Measurements from ENCODE around the gene NFAT5.
"Not testable (repeated sequence)": the region's sequence is repeated elsewhere in the genome, so short reads cannot be mapped to it uniquely, and the experiment has no call there.

NFAT5 gene, protein sequence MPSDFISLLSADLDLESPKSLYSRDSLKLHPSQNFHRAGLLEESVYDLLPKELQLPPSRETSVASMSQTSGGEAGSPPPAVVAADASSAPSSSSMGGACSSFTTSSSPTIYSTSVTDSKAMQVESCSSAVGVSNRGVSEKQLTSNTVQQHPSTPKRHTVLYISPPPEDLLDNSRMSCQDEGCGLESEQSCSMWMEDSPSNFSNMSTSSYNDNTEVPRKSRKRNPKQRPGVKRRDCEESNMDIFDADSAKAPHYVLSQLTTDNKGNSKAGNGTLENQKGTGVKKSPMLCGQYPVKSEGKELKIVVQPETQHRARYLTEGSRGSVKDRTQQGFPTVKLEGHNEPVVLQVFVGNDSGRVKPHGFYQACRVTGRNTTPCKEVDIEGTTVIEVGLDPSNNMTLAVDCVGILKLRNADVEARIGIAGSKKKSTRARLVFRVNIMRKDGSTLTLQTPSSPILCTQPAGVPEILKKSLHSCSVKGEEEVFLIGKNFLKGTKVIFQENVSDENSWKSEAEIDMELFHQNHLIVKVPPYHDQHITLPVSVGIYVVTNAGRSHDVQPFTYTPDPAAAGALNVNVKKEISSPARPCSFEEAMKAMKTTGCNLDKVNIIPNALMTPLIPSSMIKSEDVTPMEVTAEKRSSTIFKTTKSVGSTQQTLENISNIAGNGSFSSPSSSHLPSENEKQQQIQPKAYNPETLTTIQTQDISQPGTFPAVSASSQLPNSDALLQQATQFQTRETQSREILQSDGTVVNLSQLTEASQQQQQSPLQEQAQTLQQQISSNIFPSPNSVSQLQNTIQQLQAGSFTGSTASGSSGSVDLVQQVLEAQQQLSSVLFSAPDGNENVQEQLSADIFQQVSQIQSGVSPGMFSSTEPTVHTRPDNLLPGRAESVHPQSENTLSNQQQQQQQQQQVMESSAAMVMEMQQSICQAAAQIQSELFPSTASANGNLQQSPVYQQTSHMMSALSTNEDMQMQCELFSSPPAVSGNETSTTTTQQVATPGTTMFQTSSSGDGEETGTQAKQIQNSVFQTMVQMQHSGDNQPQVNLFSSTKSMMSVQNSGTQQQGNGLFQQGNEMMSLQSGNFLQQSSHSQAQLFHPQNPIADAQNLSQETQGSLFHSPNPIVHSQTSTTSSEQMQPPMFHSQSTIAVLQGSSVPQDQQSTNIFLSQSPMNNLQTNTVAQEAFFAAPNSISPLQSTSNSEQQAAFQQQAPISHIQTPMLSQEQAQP (N-terminal part only)

DNA sequence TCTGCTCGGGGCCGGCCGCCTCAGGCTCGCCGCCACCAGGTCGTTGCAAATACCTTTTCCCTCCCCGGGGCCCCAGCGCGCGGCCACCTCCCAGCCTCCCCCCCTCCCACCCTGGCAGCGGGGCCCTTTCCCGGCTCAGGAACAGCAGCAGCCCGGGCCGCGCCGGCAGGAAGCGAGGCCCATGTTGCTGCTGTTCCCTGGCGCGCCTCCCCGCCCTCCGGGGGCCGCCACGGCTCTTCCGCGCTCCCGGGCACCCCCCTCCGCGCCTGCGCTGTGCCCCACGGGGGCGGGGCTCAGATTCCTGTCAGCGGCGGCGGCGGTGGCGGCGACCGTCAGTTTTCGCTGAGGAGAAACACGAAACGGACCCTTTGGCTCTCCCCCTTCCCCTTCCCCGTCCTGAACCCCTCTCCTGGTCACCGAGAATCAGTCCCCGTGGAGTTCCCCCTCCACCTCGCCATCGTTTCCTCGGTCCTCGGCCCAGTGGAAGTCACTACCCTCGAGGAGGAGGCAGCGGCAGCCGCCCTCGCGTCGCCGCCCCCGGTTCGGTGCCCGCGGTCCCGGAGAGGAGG, at the start of gene NFAT5:
NFAT5 (plus strand) TSS at position 296 of the 569 bp plus-strand sequence. CDS start 336 bp downstream, outside the sequence.
- DNase-seq: peak; percentile 87

DNA sequence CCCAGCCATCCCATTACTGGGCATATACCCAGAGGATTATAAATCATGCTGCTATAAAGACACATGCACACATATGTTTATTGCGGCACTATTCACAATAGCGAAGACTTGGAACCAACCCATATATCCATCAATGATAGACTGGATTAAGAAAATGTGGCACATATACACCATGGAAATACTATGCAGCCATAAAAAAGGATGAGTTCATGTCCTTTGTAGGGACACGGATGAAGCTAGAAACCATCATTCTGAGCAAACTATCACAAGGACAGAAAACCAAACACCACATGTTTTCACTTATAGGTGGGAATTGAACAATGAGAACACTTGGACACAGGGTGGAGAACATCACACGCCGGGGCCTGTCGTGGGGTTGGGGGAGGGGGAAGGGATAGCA, 47.9 kb upstream of the NFAT5 start:
- DNase-seq: not testable (repeated sequence)

DNA sequence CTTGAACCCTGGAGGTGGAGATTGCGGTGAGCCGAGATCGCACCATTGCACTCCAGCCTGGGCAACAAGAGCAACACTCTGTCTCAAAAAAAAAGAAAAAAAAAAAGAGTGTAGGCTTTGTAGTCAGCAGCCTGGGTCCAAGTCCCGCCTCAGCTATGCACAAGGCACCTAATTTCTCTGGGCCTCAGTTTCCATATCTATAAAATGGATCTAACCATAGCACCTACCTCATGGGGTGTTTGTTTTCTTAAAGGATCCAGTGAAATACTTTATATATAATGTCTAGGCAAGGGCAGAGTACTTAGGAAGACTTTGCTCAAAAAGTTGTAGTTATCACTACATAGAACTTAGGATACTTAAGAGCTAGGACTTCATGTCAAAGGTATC, 45.4 kb upstream of the NFAT5 start:
- DNase-seq: no peak

DNA sequence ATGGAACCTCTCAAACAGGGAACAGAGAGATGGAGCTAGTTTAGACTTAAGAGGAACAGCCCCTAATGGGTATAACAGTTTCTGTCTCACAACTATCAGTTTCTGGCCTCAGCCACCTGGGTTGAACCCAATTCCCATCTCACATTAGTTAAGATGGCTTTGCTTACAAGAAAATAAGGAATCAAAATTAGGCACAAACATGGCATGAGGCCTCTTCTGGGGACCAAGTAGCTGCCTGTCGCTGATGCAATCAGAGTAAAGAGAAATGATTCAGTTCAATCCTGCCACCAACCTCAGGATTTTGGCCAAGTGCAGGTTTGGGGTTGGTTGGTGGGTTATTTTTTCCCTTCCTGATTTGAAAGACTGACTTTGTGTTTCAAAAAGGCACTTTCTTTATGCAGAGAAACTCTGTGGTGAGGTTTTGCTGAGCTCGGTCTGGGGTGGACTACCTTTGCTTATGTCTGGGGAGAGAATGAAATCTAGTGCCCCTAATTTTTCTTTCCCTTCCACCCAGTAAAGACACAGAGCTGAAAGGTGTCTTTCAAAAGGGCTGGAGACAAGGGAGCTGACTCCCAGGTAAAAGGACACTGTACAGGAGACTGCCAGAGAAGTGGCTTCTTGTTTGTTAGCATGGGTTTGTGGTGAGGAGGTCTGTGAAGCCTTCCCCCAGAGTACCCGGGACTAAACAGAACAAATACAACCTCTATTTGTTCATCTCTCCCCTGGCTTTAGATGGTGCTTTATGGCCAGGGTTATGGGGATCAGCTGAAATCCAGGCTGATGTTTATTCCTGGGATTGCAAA, 44.8 kb upstream of the NFAT5 start:
- DNase-seq: no peak

DNA sequence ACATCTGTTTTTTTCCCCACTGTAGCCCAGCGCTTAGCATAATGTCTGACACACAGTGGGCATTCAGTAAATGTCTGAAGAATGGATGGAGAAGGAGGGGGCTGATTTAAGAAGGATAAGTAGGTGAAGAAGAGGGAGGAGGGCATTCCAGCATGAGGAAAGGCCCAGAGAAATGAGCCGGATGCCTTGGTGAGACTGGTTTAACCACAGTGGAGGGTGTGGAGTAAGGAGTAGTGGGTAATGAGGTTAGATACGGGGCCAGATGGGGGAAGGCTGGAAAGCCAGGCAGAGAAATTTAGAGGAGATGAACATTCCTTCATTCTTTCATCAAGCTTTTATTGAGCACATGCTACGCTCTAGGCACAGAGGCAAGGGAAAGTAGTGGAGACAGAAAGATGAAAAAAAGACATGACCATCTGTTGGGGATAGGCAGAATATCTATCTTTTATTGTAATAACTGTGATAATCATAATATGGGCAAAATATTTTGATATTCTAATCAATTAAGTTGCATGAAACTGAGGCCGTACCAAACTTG, 43.7 kb upstream of the NFAT5 start:
- DNase-seq: no peak

DNA sequence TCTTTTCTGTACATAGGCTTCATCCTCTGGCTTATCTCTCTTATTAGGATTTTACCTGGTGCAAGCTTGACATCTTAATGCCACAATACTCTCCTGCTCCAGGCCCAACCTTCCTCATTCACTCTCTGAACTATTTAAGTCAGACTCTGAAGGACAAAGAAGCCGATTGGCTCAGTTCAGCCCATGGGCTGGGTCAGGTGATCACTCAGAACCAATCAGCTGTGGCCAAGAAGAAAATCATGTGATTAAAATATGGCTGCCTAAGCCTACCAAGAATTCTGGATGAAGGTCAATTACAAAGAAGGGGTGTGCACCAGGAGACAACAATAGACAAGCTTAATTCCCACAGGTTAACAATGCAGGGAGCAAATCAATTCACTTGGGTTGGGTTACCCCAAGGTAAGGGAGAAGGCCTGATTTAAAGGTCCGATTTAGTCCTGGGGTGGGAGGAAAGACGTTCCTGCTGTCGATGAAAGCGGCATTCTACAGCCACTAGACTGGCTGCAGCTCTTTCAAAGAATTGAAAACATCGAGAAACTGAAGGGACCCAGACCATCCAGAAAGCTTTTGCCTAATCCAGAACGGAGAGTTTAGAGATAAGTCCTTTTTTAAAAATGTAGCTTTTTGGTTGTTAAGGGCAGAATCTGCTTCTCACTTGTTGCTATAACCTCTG, 42.9 kb upstream of the NFAT5 start:
- no peak for DNase-seq

DNA sequence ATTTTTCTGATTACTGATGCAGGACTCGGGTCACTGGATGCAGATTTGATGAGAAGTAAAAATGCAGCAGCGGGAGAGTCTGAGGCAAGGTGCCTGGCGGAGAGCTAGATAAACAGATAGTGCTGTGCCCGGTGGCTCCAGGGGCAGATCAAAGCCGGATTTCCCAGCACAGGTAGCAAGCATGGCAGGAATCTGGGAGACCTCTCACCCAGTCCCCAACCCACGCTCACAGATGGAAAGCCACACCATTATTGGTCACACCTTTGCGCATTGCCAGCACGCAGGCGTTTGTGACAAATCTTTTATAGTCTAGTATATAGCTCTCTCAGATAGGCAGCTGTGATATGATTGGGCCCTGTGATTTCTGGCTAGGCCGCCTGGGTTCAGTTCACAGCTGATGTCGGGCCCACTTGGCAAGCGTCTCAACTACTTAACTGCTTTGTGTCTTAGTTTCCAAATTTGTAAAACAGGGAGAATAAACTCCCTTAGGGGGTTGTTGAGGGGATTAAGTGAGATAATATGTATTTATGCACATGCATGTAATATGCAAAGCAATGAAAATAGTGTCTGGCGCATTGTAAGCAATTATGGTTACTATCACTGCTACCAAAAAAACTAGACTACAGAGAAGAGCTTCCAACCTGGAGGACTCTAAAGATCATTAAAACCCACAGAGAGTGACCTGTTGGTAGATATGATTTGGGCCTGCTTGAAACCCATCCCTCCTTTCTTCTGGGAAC, 42.0 kb upstream of the NFAT5 start:
- DNase-seq: no peak

DNA sequence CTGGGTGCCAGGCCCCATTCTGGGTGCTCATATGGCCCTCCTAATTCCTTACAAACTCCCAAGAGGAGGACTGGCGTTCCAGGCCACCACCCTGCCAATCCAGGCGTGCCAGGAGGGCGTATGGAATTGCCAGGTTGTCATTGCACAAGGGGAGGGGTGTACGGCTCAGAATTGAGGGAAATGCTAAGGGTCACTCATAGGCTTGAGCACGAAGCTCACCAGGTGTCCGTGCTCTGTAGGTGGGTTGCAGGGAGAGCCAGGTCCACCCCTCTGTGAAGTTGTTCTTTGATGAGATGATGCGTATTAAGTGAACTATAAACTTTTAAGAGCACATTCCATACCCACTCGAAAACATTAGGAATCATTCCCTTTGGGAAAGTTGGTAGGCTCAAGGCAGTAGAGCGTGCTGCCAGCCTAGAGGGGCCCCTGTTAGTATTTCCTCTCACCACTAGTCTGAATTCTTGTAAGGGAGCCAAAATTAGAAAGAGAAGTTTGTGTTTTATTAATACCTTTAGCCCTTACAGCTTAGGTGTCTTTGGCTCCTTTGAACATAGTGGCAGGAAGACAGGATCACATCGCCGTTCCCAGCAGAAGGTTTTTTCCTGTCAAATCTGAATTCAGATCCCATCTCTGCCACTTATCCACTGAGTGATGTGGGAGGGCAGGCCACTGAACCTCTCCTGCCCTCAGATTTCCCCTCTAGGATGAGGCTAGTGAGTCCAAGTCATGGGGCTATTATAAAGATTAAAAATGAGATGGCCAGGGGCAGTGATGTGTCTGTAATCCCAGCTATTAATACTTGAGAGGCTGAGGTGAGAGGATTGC, 38.7 kb upstream of the NFAT5 start:
- DNase-seq: no peak

DNA sequence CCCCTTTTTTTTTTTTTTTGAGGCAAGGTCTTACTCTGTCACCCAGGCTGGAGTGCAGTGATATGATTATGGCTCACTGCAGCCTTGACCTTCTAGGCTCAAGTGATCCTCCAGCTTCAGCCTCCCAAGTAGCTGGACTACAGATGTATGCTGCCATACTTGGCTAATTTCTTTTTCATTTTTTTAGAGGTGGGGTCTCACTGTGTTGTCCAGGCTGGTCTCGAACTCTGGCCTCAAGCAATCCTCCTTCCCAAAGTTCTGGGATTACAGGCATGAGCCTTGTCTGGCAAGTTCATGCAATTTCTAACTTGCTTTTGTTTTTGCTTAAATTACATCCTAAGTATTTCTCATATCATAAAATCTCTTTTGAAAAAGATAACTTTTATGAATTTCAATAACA, 33.8 kb upstream of the NFAT5 start:
- no peak for DNase-seq

DNA sequence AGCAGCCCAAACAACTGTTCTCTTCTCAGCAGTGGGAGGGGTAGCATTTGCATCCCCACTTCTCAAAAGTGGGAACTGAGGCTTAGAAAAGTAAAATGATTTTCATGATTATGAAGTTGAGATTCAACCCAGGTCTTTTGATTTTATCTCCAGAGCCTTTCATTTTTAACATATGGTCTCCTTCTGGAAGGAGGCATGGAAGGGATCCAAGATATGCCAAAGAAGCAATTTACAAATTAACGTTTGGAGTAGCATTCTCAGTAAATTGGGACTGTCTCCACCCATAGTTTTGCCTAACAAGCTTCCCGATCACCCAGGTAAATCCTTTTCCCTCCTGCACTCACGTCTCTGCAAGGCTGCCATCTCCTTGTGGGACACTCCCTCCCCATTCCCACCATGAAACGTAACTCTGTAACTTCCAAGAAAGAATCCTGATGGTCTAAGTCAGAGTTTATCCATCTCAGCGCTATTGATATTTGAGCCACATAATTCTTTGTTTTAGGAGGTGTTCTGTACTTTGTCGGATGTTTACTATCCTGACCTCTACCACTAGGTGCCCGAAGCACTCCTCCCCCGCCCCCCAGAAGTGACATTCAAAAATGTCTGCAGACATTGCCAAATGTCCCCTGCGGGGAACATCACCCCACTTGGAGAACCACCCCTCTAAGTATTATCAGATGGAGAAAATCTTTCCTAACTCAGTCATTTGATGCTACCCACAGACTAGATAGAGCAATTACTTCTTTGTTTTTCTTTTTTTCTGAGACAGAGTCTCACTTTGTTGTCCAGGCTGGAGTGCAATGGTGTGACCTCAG, 32.9 kb upstream of the NFAT5 start:
- no peak for DNase-seq

DNA sequence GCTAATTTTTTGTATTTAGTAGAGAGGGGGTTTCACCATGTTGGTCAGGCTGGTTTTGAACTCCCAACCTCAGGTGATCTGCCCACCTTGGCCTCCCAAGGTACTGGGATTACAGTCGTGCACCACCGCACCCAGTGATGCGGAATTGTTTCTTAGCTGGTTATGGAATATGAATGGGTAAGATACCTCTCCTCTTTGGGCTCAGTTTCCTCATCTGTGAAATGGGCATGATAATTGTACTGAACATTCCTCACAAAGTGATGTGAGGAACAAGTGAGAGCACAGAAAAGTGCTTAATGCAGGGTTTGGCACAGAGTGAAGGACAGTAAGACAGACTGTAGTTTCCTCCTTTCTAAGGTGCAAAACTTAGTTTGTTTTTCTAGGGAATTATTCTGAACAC, 31.0 kb upstream of the NFAT5 start:
- DNase-seq: no peak

DNA sequence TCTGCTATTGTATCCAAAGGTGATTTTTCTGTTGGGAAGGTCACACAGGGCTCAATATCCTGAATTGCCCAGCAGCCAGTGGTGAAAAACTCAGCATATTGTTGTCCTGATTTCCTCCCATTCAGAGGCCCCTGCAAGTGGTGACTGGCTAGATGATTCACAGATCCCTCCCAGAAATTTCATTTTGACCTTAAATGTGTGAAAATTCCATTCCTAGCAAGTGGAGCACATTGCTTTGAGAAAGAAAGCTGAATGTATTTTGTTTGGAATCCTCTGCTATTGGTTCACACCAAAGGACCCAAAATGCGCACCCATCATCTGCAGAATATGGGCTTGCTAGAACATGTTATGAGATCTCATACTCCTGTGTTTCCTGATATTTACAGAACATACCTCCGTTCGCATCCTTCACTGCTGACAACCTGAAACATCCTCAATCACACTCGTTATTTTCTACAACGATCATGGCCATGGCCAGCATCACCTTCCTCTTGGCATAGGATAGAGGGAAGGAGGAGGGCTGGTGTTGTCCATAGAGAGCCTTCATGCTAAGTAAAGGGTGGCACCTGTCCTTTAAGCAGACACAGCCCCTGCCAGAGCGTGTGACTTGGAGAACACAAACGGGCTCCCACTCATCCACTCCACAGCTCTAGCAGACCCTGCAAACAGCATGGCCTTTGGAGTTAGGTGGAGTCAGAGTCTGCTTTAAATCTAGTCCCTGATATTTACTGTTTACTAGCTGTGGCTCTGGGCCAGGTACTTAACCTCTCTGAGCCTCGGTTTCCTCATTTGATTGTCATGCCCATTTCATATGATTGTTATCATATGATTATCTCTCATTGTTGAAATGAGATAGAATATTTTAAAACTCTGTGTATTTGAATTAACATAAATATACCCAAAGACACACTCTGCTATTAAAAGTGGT, 30.4 kb upstream of the NFAT5 start:
- no peak for DNase-seq

DNA sequence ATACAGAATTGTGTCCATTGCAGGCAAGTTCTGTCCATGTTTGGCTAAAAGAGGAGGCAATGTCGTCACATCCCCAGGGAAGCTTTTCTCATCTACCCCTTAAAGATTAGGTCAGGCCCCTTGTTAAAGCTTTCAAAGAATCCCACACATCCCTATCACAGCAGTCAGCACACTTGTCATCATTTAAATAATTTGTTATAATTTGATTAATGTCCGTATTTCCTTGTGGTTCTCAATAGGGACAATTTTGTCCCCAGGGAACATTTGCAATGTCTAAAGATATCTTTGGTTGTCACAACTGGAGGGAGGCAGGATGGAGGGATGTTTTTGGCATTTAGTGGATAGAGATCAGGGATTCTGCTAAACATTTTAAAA, 28.1 kb upstream of the NFAT5 start:
- no peak for DNase-seq

DNA sequence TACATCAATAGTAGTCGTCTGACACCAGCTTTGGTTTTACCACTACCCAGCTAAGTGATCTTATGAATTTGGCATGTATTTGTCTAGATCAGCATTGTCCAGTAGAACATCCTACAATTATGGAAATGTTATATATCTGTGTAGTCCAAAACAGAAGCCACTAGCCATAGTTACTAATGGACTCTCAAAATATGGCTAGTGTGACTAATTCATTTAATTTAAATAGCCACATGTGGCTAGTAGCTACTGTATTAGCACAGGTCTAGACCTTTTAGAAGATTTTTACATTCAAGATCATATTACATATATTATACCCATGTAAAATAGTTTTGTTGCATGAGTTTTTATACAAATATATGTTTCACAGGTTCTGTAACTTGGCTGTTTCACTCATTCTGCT, 27.0 kb upstream of the NFAT5 start:
- DNase-seq: no peak

DNA sequence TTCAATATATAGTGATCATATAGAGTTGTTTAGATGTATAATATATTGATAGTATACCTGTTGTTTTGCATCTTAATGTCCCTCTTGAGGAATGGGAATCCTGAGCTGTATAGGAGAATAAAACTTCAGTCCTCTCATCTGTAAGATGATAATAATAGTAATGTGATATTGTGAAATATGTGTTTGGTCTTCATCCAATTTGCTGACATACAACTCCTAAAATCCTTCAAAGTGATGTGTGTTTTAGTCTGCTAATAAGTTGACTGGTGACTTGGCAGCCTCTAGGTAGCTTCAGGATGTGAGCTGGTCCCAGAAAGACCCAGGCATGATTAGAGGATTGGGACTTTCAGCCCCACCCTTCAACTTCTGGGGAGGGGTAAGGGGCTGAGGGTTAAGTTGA, 22.8 kb upstream of the NFAT5 start:
- DNase-seq: no peak

DNA sequence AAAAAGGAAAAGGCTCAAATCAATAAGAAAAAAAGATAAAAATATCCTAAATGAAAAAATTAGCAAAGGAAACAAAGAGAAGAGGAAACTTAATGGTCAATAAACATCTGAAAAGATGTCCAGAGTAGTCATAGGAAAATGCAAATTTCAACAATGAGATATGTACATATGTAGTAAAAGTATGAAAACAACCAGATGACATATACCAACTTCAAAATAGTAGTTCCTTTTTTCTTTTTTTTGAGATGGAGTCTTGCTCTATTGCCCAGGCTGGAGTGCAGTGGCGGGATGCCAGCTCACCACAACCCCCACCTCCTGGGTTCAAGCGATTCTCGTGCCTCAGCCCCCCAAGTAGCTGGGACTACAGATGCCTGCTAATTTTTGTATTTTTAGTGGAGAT, 21.7 kb upstream of the NFAT5 start:
- DNase-seq: no peak

DNA sequence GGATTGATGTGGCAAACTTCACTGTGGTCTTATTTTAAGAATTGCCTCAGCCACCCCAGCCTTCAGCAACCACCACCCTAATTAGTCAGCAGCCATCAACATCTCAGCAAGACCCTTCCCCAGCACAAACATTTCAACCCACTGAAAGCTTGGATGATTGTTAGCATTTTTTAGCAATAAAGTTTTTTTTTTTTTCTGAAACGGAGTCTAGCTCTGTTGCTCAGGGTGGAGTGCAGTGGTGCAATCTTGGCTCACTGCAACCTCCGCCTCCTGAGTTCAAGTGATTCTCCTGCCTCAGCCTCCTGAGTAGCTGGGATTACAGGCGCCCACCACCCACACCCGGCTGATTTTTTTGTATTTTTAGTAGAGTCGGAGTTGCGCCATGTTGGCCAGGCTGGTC, 19.1 kb upstream of the NFAT5 start:
- not testable (repeated sequence) for DNase-seq

DNA sequence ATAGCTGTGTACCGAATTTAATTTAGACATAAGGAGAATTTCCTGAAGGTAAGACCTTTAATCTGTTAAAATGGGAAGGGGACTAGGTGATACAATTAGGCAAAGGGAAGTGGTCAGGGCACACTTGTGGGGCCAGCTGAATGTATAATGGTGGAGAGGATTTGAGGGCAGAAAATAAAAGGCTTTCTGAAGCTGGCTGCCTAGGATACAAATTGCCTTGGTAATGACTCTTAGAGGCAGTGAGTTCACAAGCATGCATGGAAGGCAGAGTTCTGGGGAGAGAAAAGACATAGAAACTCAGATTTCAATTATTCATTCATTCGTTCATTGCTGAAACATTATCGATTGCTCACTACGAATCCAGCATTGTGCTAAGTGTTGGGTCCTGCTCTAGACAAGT, 12.4 kb upstream of the NFAT5 start:
- DNase-seq: no peak

Measured in activated T-cell treated with anti-CD3 and anti-CD28 coated beads for 4 hours (primary cell).